ENCODE data around the gene ROBO1. TPM values are rescaled to one million over a fixed set of nuclear protein-coding genes. Genes with fewer than 3 reads are reported as not detected.

Gene ROBO1
- total RNA-seq, 1 donor from 2014 or later = 31.7 TPM

- Histone ChIP-seq H3K36me3 (ENCODE audit: control insufficient read depth, insufficient read depth, low read length) (no peaks in the 10 kb centered on the region), H3K4me3 (ENCODE audit: low read depth, low read length) (no peak overlapping the region), H3K27me3 (ENCODE audit: control insufficient read depth, insufficient read depth, low read length) (no peaks in the 10 kb centered on the region)
- no peak for TF ChIP-seq CTCF (IDR thresholded peaks at IDR 0.05; ENCODE audit: insufficient read depth, low read length, poor library complexity, severe bottlenecking)
- DNase-seq (ENCODE audit: low read depth) = no peak
Measured at GRCh38 chr3:78668302-78668701, 1099.5 kb downstream of the ROBO1 start.

DNA sequence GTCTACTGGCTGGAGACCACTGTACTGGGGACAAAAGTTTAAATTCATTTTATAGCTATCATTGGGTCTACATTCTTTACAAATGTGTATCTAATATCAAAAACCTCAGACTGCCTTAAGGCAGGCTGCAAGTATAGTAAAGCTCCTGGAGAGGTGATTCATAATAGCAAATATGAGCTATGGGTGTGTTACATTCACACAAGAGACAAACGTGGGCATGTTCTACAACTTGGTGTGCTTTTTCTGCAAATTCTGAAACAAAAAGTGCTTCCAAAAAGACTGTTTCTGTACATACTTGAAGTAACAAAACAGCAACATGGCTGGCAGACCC lies 1101.4 kb downstream of the ROBO1 start:
- H3K4me3 ChIP-seq (ENCODE audit: low read depth, low read length) = no peak overlapping the region
- no peak for TF ChIP-seq CTCF (IDR thresholded peaks at IDR 0.05; ENCODE audit: insufficient read depth, low read length, poor library complexity, severe bottlenecking)
- no peak for DNase-seq (ENCODE audit: low read depth)
- no peaks in the 10 kb centered on the region for H3K27me3 ChIP-seq (ENCODE audit: control insufficient read depth, insufficient read depth, low read length)
- H3K36me3 ChIP-seq (ENCODE audit: control insufficient read depth, insufficient read depth, low read length) = no peaks in the 10 kb centered on the region

DNA sequence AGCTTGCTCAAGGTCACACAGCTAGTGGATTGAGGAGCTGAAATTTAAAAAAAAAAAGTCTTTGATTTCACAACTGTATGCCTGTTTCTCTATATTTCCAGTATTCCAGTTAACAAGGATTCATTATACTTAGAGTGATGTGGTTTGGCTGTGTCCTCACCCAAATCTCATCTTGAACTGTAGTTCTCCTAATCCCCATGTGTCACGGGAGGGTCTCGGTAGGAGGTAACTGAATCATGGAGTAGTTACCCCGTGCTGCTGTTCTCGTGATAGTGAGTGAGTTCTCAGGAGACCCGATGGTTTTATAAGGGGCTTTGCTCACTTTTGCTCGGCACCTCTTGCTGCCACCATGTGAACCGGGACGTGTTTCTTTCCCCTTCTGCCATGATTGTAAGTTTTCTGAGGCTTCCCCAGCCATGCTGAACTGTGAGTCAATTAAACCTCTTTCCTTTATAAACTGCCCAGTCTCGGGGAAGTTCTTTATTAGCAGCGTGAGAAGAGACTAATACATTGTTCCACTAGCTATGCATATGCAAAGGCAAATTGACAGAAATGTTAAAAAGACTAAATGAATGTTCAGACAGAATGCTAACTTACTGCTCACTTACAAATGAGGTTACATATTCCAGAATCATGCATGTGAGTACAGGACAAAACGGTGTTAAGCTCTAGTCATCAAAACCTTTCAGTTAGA lies 1101.9 kb downstream of the ROBO1 start:
- TF ChIP-seq CTCF (IDR thresholded peaks at IDR 0.05; ENCODE audit: insufficient read depth, low read length, poor library complexity, severe bottlenecking) = no peak
- H3K36me3 ChIP-seq (ENCODE audit: control insufficient read depth, insufficient read depth, low read length) = no peaks in the 10 kb centered on the region
- H3K4me3 ChIP-seq (ENCODE audit: low read depth, low read length) = no peak overlapping the region
- DNase-seq (ENCODE audit: low read depth) = no peak
- H3K27me3 ChIP-seq (ENCODE audit: control insufficient read depth, insufficient read depth, low read length) = no peaks in the 10 kb centered on the region

DNA sequence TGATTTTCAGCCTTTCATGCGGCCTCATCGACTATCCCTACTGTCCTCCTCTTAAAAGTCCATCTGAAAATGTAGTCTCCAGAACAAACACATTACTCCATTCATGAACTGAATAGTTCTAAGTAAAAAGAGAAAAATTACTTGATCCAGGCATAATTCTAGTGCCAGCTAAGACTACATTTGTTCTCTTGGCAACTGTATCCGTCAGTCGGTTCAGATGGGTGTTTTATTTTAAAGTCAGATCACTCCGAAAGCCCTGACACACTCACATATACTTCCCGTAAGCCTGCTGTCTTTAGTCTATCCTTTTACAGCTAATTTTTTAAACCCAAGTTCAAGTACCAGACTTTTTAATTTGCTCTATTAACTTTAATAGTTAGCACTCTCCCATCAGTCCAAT lies 1102.7 kb downstream of the ROBO1 start:
- no peaks in the 10 kb centered on the region for H3K36me3 ChIP-seq (ENCODE audit: control insufficient read depth, insufficient read depth, low read length)
- DNase-seq (ENCODE audit: low read depth) = no peak
- H3K4me3 ChIP-seq (ENCODE audit: low read depth, low read length) = no peak overlapping the region
- H3K27me3 ChIP-seq (ENCODE audit: control insufficient read depth, insufficient read depth, low read length) = no peaks in the 10 kb centered on the region
- TF ChIP-seq CTCF (IDR thresholded peaks at IDR 0.05; ENCODE audit: insufficient read depth, low read length, poor library complexity, severe bottlenecking) = no peak

GRCh38 chr3:78660957-78661356 lies 1106.8 kb downstream of the ROBO1 start:
- no peaks in the 10 kb centered on the region for H3K27me3 ChIP-seq (ENCODE audit: control insufficient read depth, insufficient read depth, low read length)
- no peak for TF ChIP-seq CTCF (IDR thresholded peaks at IDR 0.05; ENCODE audit: insufficient read depth, low read length, poor library complexity, severe bottlenecking)
- H3K36me3 ChIP-seq (ENCODE audit: control insufficient read depth, insufficient read depth, low read length) = no peaks in the 10 kb centered on the region
- H3K4me3 ChIP-seq (ENCODE audit: low read depth, low read length) = no peak overlapping the region
- no peak for DNase-seq (ENCODE audit: low read depth)

DNA sequence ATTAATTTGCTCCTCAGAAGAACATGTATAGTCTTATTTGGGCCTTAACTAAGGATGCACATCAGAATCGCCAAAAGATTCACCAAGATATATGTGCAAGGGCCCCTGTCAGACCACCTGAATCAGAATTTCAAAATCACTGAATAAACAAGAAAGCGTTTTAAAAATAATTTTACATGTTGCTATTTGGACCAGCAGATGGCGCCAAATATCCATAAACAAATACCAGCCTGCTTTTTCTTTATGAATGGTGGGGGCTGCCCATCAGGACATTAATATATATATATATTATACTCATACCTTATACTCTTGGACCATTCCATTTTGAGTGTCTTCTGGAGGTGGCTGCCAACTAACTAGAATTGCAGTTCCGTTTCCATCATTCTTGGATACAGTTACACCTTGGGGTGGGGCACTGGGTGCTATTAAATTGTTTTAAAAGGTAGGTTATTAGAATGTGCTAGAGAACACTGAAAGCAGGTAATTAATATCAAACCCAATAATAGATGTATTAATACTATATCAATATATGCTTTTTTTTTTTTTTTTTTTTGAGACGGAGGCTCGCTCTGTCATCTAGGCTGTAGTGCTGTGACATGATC lies 1108.3 kb downstream of the ROBO1 start:
- peak; percentile 54 for TF ChIP-seq CTCF (IDR thresholded peaks at IDR 0.05; ENCODE audit: insufficient read depth, low read length, poor library complexity, severe bottlenecking)
- Histone ChIP-seq H3K4me3 (ENCODE audit: low read depth, low read length) (no peak overlapping the region), H3K36me3 (ENCODE audit: control insufficient read depth, insufficient read depth, low read length) (no peaks in the 10 kb centered on the region), H3K27me3 (ENCODE audit: control insufficient read depth, insufficient read depth, low read length) (no peaks in the 10 kb centered on the region)
- DNase-seq (ENCODE audit: low read depth) = no peak
